GM12873 (cell line): Measurements from ENCODE around the gene TOMM70.

ENCODE experiments used
- CTCF ChIP-seq: IDR thresholded peaks from 2 replicates; pipeline ENCODE4 v1.5.1; 2012; ENCODE audit warnings: low read depth, mild to moderate bottlenecking, moderate library complexity, low read length, control low read depth; ENCODE audit not compliant: insufficient read depth; ENCODE audit errors: missing control alignments

The TOMM70 gene

GRCh38 chr3:100400419-100400779 is 490 bp downstream of the TOMM70 start:
- TF ChIP-seq CTCF = no peak

- no peak for TF ChIP-seq CTCF
Observed at GRCh38 chr3:100399341-100400071, 1.4 kb downstream of the TOMM70 start.

GRCh38 chr3:100396967-100397366 is 3.9 kb downstream of the TOMM70 start:
- no peak for TF ChIP-seq CTCF

- TF ChIP-seq CTCF = no peak
Observed at GRCh38 chr3:100395679-100396431, 5.0 kb downstream of the TOMM70 start.

GRCh38 chr3:100389025-100389424 is 11.9 kb downstream of the TOMM70 start:
- no peak for TF ChIP-seq CTCF

- TF ChIP-seq CTCF = no peak
Observed at GRCh38 chr3:100386437-100387074, 14.3 kb downstream of the TOMM70 start.
